ENCODE results near the gene TSR1.

Gene TSR1

DNA sequence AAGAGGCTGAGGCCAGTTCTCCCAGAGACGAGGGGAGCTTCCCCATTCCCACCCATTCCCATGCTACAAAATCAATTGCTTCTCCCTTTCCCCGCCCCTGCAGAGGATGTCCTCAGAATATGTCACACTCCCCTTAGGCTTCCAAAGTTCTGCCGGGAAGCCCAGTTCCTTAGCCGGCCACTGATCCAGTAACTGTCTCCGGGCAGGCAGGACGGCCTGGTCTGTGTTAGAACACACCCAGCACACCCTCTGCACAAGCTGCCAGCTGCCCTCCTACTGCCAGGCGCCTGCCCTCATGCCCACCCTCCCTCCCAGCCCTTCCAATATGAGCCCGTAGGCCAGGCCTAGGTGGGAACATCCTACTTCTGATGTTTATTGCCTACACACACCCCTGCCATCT is 32.1 kb upstream of the TSR1 start:
- DNase-seq, result no peak

DNA sequence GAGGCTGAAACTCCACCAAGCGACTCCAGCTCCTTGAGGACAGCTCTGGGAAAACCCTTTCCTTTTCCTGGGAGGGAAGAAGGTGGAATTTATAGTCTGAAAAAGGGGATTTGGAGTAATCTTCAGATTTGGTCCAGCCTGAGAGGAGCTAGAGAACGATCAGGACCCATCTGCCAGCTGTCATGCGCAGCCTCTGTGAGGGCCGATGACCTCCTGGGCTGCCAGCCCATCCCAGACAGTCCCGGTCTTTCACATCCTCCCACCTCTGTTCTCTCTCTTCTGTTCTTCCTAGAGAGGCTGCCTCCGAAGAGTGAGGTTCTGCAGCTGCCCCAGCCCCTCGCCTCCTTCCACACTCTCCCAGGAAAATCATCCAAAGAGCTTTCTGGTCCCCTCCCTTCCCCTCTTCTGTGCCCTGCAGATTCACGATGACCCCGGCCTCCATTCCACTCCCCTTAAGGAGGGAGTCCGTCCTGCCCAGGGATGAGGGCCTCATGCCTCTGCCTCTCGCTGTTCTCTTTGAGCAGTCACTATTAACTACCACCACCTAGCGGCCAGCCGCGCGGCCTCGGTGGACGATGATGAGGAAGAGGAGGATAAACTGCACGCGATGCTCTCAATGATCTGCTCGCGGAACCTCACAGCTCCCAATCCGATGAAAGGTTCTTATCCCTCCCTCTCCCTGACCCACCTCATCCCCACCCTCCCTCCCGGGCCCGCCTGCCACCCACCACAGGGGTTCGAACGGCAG is 30.7 kb upstream of the TSR1 start:
- no peak for DNase-seq

DNA sequence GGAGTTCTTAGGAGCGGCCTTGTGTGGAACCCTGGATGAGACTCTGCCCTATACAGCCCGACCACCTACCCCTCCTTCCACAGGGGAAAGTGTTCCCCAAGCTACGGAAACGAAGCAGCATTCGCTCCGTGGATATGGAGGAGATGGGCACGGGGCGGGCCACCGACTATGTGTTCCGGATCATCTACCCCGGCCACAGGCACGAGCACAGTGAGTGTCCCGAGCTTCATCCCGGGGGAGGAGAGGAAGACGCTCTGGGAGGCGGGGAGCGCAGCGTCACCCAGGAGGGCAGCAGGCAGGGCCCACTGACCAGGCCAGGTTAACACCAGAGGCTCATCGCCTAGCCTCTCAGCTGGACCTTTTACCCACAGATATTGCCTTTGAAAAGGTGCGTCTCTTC is 28.9 kb upstream of the TSR1 start:
- no peak for DNase-seq

DNA sequence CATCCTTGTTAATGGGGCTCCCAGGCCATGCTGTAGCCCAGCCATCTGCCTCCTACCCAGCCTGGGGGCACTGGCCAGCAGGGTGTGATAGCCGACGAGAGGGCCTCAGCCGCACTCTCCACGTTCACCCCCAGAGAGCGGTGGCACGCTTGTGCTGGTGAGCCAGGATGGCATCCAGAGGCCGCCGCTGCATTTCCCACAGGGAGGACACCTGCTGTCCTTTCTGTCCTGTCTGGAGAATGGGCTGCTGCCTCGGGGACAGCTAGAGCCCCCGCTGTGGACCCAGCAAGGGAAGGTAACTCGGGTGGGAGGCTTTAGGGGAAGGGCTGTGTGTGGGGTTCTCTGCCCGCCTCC is 28.5 kb upstream of the TSR1 start:
- no peak for DNase-seq

DNA sequence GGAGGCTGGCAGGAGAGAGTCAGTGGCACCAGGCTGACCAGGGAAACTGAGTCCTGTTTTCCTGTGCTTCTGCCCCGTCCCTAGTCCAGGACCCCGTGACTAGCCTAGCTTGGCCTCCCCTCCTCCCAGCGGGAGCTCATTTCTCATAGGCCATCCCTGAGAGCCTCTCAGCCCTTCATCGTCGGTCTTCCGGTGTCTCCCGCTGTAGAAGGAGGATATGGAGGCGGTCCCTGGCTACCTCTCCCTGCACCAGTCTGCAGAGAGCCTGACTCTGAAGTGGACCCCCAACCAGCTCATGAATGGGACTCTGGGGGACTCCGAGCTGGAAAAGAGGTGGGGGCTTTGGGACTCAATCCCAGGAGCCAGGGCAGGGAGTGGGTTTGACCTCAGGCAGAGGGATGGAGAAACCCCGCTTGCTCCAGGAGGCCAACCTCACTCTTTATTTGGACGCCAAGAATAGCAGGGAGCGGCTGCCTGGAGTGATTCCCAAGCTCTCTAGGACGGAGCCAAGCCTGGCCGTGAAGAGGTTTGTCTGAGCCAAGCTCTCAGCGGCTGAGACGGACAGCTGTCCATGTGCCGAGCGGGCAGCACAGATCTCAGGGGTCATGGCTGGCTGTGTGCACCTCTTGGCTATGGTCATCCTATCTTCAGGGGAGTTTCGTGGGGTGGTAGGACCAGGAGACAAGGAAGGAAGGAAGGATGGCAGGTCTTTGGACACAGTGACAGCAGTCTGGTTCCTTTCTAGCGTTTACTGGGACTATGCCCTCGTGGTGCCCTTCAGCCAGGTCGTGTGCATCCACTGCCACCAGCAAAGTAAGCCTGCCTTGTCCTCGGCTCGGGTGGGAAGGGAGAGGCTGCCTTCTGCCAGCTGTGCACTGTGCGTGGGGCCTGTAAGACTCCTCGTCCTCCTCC is 27.9 kb upstream of the TSR1 start:
- no peak for DNase-seq

DNA sequence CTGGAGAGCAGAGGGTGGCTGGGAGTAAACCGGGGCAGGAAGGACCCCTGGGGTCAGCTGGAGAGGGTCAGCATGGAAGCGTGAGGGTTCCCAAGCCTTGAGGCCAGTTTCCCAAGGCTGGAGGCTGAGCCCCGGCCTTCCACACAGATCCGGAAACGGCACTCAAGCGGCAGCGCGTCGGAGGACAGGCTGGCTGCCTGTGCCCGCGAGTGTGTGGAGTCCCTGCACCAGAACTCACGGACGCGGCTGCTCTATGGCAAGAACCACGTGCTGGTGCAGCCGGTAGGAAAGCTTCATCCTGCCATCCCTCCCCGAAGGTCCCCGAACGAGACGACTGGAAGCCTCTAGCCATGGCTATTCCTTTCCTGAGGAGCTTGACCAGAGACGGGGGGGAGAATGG is 27.1 kb upstream of the TSR1 start:
- no peak for DNase-seq

DNA sequence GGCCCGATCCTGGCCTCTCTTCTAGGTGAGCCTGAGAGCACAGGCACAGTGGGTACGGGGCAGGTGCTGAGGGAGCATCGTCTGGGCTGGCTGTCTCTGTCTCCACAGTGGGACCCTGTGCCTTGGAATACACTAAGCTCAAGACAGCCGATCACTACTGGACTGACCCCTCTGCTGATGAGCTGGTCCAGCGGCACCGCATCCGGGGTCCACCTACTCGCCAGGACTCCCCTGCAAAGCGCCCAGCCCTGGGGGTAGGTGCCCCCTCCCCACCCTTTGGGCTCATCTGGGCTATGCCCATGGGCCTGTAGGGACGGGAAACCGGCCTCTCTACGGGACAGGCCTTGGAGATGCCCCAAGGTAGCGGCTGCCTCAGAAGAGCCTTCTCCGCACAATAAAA is 26.6 kb upstream of the TSR1 start:
- DNase-seq, result no peak

DNA sequence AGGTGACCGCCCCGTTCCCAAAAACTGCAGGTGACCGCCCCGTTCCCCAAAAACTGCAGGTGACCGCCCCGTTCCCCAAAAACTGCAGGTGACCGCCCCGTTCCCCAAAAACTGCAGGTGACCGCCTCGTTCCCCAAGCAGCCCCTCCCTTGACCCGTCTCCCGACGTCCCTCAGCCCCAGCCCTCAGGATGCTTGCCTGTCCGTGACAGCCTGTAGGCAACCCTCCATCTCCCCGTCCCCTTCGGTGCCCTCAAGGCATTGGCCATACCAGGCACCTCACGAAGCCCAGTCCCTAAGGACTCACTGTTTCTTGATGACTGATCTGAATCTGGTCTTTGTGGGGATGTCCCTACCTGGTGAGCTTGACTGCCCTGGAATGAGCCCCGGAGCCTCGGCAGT is 26.2 kb upstream of the TSR1 start:
- DNase-seq, result no peak

DNA sequence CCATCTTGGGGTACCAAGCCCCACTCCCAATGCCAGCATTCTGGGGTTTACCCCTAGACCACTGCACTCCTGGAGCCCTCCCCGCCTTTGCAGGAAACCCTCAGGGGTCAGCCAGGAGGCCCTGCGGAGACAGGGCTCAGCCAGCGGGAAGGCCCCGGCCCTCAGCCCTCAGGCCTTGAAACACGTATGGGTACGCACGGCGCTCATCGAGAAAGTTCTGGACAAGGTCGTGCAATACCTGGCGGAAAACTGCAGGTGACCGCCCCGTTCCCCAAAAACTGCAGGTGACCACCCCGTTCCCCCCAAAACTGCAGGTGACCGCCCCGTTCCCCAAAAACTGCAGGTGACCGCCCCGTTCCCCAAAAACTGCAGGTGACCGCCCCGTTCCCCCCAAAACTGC is 25.8 kb upstream of the TSR1 start:
- no peak for DNase-seq

DNA sequence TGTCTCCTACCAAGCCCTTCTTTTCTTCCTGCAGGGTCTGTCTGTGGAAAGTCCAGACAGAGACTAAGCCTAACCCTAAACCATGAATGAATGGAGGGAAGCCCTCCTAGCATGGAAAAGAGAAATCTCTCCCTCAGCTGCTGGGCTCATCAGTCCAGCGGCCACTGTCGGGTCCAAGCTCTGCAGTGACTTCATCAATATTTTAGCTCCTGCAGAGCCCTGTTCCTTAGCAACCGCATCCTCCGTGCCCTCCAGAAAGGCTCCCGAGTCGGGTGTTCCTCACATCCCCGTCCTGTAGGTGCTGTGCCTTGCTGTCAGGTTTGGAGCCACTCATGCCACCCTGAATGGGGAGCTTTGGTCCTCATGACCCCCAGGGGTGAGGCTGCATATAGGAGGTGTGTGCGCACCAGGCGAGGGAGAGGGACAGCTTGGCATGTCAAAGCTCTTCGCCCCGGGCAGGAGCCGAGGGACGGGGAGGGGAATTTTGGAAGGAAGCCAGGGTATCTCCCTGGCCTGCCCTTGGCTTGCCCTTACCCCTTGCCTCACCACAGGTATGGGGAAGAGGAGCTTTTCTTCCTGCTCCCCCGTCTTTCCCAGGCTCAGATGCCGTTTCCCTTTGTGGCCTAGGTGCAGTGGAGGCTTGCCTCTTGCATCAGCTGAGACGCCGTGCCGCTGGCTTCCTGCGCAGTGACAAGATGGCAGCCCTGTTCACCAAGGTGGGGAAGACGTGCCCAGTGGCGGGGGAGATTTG is 24.9 kb upstream of the TSR1 start:
- DNase-seq, result no peak

DNA sequence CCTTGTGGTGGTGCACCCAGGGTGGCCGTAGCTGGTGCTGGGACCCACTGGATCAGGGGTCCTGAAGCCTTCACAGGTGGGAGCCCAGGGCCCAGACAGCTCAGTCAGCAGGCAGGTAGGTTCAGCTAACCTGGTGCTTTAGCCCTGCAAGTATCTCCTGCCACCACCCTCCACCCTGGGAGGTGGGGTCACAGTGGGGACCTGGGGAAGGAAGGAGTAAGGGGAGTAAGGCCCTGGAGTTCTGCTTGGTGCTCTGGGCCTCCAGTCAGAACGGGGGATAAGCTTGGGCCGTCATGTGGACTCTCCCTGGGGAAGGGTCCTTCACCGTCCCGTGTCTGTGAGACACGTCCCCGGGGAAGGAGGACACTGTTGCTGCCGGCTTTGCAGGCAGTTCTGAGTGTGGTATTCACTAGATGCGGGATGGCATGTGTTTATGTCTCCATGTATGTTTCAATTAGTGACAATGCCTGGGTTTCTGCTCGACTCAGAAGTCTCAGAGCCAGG is 21.7 kb upstream of the TSR1 start:
- DNase-seq, result no peak

DNA sequence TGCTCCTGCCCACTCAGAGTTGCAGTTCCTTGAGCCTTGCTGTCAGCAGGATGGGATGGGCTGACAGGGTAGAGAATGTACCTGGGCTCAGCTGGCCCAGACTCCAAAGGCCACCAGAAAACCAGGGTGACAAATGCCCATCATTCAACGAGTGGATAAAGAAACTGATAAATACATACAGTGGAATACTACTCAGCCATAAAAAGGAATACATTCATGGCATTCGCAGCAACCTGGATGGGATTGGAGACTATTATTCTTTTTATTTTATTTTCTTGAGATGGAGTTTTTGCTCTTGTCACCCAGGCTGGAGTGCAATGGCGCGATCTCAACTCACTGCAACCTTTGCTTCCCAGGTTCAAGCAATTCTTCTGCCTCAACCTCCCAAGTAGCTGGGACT is 21.0 kb upstream of the TSR1 start:
- DNase-seq, result no peak

DNA sequence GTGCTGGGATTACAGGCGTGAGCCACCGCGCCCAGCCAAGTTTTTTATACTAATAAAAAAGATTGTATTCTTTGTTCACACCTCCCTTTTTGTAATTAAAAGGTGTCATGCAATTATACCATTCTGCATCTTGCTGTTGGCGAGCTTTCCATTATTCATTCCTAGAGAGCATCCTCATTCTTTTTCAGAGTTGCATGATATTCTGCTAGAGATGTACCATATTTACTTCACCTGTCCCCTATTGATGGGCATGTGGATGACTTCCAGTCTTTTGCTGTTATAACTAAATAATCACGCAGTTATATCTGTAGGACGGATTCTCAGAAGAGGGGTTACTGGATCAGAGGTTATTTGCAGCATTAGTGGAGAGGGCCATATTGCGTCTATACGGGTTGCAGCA is 18.1 kb upstream of the TSR1 start:
- no peak for DNase-seq

DNA sequence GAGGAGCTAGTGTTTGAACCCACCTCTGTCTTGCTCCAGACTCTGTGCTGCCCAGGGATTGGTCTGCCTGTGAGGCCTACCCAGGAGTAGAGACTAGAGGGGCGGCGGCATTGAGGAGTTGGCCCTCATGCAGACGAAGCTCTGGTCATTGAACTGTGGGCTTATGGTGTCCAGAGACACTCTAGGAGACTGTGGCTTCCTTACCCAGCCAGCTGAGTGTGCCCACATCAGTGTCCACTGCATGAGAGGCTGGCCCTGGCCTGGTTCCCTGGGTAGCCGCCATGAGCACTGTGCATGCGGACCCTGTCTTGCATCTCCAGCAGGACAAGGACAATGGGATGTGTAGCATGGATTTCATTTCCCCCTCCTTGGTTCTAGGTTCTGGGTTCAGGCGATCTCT is 15.0 kb upstream of the TSR1 start:
- no peak for DNase-seq

DNA sequence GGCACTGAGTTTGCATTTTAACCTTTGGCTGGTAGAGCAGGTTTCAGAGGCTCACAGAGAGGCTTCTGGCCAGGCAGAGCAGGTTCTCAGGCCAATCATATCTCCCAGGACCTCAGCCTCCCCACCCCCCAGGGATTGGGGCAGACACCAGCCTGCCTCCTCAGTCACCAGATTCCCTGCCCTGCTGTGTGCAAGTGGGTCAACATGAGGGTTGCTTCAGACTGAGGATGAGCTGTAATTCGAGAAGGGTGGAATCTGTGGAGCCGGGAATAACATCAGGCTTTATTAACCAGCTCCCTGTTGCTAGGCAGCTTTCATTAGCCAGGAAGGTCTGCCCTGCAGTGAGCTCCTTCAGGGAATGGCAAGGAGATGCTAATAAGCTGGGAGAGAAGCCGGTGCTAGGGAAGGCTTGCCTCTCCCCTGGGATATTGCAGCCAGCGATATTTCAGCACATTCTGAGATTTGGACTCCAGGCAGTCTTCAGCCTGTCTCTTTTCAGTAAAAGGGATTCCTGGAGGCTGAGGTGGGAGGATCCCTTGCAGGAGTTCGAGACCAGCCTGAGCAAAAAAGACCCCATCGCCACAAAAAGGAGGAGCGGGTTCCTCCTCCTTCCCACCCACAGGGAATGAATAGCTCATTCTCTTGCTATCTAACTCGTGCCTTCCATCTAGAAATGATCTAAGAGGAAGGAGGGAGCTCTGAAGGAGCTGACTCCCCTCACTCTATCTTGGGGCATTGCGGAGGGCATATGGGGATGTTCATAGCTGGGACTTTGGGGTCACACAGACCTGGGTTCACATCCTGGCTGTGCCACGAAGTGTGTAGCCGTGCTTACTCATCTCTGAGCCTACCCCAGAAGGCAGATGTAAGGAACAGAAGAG is 11.8 kb upstream of the TSR1 start:
- DNase-seq, result peak; percentile 49

DNA sequence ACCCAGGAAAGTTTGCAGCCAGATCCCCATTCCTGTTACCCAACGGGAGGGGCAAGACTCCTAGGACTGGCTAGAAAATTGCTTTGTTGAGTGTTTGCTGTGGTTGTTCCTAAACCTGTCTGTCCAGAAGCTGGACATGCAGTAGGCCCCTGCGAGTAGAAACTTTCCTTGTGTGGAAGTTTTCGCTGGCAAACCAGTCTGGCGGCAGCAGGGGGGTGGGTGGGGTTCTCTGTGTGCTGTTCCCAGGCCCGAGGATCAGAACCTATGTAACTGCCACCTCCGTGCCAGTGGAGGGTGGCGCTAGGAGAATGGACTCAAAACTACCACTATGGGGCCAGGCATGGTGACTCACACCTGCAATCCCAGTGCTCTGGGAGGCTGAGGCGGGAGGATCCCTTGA is 10.2 kb upstream of the TSR1 start:
- no peak for DNase-seq

DNA sequence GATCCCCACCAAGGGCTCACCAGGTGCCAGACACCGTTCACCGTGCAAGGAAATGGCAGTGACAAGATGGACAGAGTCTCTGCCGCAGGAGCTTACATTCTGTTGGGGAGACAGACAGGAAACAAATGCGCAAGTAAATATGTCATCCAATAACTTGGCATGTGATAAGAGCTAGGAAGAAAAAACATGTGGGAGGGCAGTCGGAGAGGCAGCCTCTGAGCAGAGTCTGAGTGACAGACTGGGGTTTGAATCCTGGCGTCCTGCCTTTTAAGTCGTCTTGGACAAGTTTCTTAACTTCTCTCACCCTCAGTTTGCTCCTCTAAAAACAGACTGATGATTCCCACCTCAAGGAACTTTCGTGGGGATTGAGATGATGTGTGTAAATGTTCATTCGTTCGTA is 8.3 kb upstream of the TSR1 start:
- no peak for DNase-seq

DNA sequence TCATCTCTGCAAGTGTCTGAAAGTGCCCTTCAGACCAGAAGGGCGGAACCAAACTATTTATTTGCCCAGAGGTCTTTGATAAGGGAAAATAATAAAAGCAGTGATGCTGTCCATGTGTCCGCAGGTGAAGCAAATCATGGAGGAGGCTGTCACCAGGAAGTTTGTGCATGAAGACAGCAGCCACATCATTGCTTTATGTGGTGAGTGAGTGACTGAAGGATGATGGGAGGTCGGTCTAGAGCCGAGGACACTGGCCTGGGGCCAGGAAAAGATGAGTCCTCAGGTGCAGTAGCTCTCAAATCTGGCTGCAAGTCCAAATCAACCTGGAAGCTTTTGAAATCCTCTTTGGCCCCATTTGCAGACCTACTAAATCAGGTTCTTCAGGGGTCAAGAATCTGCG is 7.2 kb upstream of the TSR1 start:
- DNase-seq, result peak; percentile 71

DNA sequence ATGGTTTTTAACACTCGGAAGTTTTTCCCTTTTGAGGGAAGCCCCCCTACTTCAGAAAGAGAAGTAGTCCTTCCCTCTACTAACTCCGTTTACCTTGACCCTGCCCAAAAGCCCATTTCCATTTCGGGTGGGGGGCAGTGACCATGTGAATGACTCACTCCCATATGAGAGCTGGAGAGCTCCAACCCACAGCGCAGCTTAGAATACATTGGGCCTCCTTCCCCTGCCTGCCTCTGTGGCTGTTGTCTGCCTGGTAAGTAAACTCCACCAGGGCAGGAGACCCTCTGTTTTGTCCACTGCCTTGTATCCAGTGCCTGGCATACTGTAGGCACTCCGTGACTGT is 2.0 kb upstream of the TSR1 start:
- no peak for DNase-seq

DNA sequence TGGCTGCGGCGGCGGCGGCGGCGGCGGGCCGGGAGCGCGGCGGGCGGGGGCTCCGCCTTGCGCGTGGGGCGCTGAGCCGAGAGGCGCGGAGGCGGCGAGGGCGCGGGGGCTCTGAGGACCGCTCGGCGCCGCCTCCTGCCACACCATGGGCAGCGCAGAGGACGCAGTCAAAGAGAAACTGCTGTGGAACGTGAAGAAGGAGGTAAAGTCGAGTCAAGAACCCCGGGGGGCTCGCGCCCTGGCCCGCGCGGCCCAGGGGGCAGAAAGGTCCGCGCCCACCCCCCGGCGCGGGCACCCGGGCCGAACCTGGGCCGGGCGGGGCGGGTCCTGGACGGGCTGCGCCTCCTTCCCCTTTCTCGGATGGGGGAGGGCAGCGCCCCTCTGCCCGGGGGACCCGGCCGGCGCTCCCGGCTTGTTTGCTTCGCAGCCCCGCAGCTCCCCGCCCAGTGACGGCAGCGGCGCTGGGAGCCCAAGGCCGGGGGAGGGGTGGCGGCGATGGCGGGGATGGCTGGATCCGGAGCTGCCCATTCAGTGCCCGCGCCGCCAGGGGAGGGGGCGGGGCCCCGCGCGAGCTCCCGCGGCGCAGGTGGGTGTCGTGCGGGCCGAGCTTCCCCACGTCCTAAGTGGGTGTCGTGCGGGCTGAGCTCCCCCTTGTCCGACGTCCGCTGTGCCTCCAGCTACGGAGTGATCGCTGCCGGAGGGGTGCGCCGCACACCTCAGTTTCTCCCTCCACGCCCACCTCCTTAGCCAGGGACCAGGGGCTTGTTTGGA is 1.5 kb upstream of the TSR1 start:
- no peak for DNase-seq

DNA sequence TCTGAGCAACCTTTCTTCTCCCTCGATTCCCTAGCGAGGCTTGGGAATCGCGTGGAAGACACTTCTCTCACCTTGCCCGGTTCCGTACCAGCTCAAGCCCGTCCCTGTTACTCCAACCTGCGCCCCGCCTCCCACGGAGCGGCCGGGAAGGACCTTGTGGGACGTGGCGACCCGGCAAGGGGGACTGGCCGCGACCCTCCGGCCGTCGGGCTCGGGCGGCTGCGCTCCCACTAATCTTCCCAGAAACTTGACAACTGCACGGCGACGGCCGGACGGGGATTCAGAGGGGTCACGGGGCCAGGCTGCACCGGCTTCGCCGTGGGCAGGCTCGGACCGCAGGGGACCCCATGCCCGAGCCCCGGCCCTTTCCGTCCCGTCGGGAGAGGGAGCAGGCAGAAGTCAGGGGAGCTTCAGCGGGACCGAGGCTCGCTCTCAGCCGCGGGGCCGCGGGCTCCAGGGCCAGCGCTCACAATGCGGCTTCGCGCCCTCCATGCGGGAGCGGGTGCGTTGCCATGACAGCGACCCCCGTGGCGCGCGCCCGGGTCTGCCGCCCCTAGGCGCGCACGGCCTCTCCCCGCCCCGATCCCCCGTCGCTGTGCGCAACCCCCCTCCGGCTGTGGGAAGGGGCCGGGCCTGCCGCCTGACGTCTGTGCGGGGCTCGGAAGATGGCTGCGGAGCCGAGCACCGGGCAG is 741 bp upstream of the TSR1 start, which contains the start of gene SGSM2:
SGSM2 (plus strand) TSS at position 650 of the 692 bp plus-strand sequence. CDS start 188 bp downstream, outside the sequence.
- DNase-seq, result peak; percentile 20
